Medulla oblongata (tissue), 1 donor: ENCODE measurements around the gene CLCF1.
A peak's percentile ranks its signal among the peaks of the same experiment; 100 is the strongest.

Experiments used
- DNase-seq: peaks from one replicate; pipeline ENCODE4 v3.0.0-alpha.2; 2015; ENCODE audit errors: extremely low spot score

Gene CLCF1

GRCh38 chr11:67395555-67396258 lies 22.3 kb upstream of the CLCF1 start:
- DNase-seq, result no peak

- DNase-seq, result no peak
Observed at GRCh38 chr11:67393990-67394389, 20.6 kb upstream of the CLCF1 start.

- no peak for DNase-seq
Observed at GRCh38 chr11:67393437-67393836, 20.0 kb upstream of the CLCF1 start.

GRCh38 chr11:67392183-67392715 lies 18.9 kb upstream of the CLCF1 start:
- DNase-seq, result no peak

- DNase-seq, result peak; percentile 97
Observed at GRCh38 chr11:67391304-67392182, 18.1 kb upstream of the CLCF1 start, which contains the start of gene RAD9A. RAD9A (plus strand) TSS chr11:67391986; CDS start chr11:67392045, 59 bp downstream.

- DNase-seq, result no peak
Observed at GRCh38 chr11:67390947-67391303, 17.5 kb upstream of the CLCF1 start.

GRCh38 chr11:67389477-67389876 lies 16.1 kb upstream of the CLCF1 start:
- no peak for DNase-seq

- DNase-seq, result no peak
Observed at GRCh38 chr11:67387518-67387917, 14.1 kb upstream of the CLCF1 start.

- DNase-seq, result no peak
Observed at GRCh38 chr11:67387069-67387468, 13.7 kb upstream of the CLCF1 start.

GRCh38 chr11:67384851-67385366 lies 11.5 kb upstream of the CLCF1 start:
- DNase-seq, result peak; percentile 79

GRCh38 chr11:67382276-67383136 lies 9.1 kb upstream of the CLCF1 start:
- peak; percentile 90 for DNase-seq

- peak; percentile 49 for DNase-seq
Observed at GRCh38 chr11:67381244-67381972, 8.0 kb upstream of the CLCF1 start.

- DNase-seq, result no peak
Observed at GRCh38 chr11:67379061-67380058, 6.0 kb upstream of the CLCF1 start.

GRCh38 chr11:67378544-67378943 lies 5.1 kb upstream of the CLCF1 start:
- DNase-seq, result no peak

GRCh38 chr11:67376873-67377808 lies 3.7 kb upstream of the CLCF1 start:
- DNase-seq, result no peak

GRCh38 chr11:67376063-67376820 lies 2.8 kb upstream of the CLCF1 start:
- DNase-seq, result no peak

- DNase-seq, result no peak
Observed at GRCh38 chr11:67375320-67376055, 2.1 kb upstream of the CLCF1 start.
